ENCODE measurements around the gene NSRP1.

Gene NSRP1

DNA sequence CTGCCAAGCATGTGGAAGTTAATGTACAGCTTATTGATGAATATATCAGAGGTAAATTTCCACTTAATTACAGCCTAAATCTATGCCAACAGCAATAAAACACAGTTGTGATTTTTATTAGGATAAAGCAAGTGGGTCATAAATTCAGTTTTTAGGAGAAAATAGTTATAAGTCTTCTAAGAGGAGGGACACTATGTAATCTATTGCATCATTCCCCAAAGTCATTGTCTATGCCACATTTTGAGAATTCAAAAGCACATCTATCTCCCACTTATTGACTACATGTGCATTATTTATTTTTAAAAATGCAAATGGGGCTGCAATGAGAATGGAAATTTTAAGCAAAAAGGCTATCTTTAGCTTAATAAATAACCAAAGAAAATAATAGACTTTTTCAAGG lies 23.7 kb upstream of the NSRP1 start:
- no peak overlapping the region for H3K9ac ChIP-seq
- H3K4me3 ChIP-seq (ENCODE audit: low read depth, low read length): no peak overlapping the region
- no peaks in the 10 kb centered on the region for H3K4me1 ChIP-seq
- TF ChIP-seq CTCF (IDR thresholded peaks at IDR 0.05): no peak
- no peak overlapping the region for H3K27ac ChIP-seq
- no peaks in the 10 kb centered on the region for H3K9me3 ChIP-seq (ENCODE audit: control insufficient read depth, low read length)
- H3K4me2 ChIP-seq (ENCODE audit: low read length): no peak overlapping the region
- H3K79me2 ChIP-seq: no peaks in the 10 kb centered on the region
- no peaks in the 10 kb centered on the region for H3K36me3 ChIP-seq (ENCODE audit: control insufficient read depth, insufficient read depth, low read length)
- H2AFZ ChIP-seq: no peak overlapping the region
- H3K27me3 ChIP-seq (ENCODE audit: control insufficient read depth, insufficient read depth, low read length): no peaks in the 10 kb centered on the region

GRCh38 chr17:30093463-30094147 lies 23.0 kb upstream of the NSRP1 start:
- Histone ChIP-seq H2AFZ (peak overlapping the region; percentile 21), H3K79me2 (no peaks in the 10 kb centered on the region), H3K36me3 (ENCODE audit: control insufficient read depth, insufficient read depth, low read length) (no peaks in the 10 kb centered on the region), H3K4me3 (ENCODE audit: low read depth, low read length) (no peak overlapping the region), H3K4me1 (no peaks in the 10 kb centered on the region), H3K27ac (no peak overlapping the region), H3K27me3 (ENCODE audit: control insufficient read depth, insufficient read depth, low read length) (no peaks in the 10 kb centered on the region), H3K4me2 (ENCODE audit: low read length) (peak overlapping the region; percentile 17), H3K9me3 (ENCODE audit: control insufficient read depth, low read length) (no peaks in the 10 kb centered on the region), H3K9ac (no peak overlapping the region)
- TF ChIP-seq CTCF (IDR thresholded peaks at IDR 0.05): peak; percentile 89

DNA sequence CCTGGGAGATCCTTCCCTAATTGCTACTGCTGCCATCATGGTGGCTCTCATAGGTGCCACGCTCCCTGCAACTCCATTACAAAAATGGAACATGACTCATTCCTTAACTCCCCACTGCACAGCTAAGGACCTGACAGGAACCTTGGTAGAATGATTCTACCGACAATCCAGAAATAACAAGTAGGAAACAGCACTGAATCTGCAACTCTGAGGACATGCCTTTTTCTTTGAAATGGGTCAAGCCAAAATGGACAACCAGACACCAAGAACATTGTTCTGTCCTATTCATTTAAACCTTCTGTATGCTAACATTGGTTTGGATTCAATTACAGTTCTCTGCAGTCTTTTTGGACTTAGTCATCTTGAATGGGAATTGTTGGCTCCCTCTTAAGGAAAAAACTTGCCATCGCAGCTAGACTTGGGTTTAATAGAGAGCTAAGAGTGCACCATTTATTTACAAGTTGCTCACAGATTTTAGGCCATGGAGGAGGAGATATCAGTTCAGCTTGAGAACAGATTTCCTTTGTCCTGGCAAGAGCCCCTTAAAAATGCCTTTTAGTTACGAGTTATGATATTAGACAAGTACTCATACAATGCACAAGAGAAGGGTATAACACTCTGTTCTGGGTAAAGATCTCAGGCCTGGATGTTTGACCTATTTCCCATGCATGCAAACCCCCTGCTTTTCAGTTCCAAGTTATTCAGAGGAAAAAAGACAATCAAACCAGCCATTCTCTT lies 20.9 kb upstream of the NSRP1 start:
- Histone ChIP-seq H2AFZ (no peak overlapping the region), H3K4me1 (no peaks in the 10 kb centered on the region), H3K9me3 (ENCODE audit: control insufficient read depth, low read length) (no peaks in the 10 kb centered on the region), H3K79me2 (no peaks in the 10 kb centered on the region), H3K27ac (no peak overlapping the region), H3K4me3 (ENCODE audit: low read depth, low read length) (no peak overlapping the region), H3K9ac (no peak overlapping the region), H3K4me2 (ENCODE audit: low read length) (no peak overlapping the region), H3K27me3 (ENCODE audit: control insufficient read depth, insufficient read depth, low read length) (no peaks in the 10 kb centered on the region), H3K36me3 (ENCODE audit: control insufficient read depth, insufficient read depth, low read length) (no peaks in the 10 kb centered on the region)
- TF ChIP-seq CTCF (IDR thresholded peaks at IDR 0.05): peak; percentile 30

DNA sequence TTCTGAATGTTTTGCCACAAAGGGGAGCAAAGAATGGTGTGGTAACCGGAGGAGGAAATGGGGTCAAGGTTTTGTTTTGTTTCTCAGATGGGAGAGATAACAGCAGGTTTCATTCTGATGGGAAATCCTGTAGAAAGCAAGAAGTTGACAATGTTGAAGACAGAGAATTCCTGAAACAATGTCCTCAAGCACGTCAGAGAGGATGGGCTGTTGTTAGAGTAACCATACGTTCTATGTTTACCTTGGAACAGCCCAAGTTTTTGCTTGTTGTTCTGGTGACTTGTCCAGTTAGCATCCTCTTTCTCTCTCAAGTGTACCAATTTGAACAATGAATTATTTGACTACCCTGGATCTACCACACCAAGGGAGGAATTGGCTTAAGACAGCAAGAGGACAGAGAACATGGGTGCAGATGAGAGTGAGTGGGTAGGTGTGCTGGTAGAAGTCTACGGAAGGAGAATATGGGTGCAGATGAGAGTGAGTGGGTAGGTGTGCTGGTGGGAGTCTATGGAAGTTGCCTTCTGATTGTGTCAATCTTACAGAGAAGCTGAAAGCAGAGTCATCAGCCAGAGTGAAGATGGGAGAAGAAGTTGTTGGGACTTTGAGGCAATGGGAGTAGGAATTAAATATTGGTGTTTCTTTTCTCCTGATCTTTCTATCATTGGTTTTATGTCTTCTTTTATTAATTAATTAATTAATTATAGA lies 14.8 kb upstream of the NSRP1 start:
- Histone ChIP-seq H2AFZ (peak overlapping the region; percentile 13), H3K36me3 (ENCODE audit: control insufficient read depth, insufficient read depth, low read length) (no peaks in the 10 kb centered on the region), H3K4me2 (ENCODE audit: low read length) (no peak overlapping the region), H3K9ac (no peak overlapping the region), H3K27ac (no peak overlapping the region), H3K4me3 (ENCODE audit: low read depth, low read length) (no peak overlapping the region), H3K9me3 (ENCODE audit: control insufficient read depth, low read length) (no peaks in the 10 kb centered on the region), H3K4me1 (peaks cover 2% of the 10 kb centered on the region), H3K27me3 (ENCODE audit: control insufficient read depth, insufficient read depth, low read length) (no peaks in the 10 kb centered on the region), H3K79me2 (no peaks in the 10 kb centered on the region)
- no peak for TF ChIP-seq CTCF (IDR thresholded peaks at IDR 0.05)
